NCI-H2171 treated with DMSO at 0.1 percent for 48 hours (cell line): Measurements from ENCODE around the gene PHLDA1.

ENCODE experiments used
- DNase-seq: peaks from one replicate; lab custom pipeline; 2025; lab: John Stamatoyannopoulos, UW

PHLDA1 gene

GRCh38 chr12:76037130-76038103 is 5.8 kb upstream of the PHLDA1 start:
- peak; percentile 91 for DNase-seq

GRCh38 chr12:76035045-76035444 is 3.5 kb upstream of the PHLDA1 start:
- no peak for DNase-seq

DNA sequence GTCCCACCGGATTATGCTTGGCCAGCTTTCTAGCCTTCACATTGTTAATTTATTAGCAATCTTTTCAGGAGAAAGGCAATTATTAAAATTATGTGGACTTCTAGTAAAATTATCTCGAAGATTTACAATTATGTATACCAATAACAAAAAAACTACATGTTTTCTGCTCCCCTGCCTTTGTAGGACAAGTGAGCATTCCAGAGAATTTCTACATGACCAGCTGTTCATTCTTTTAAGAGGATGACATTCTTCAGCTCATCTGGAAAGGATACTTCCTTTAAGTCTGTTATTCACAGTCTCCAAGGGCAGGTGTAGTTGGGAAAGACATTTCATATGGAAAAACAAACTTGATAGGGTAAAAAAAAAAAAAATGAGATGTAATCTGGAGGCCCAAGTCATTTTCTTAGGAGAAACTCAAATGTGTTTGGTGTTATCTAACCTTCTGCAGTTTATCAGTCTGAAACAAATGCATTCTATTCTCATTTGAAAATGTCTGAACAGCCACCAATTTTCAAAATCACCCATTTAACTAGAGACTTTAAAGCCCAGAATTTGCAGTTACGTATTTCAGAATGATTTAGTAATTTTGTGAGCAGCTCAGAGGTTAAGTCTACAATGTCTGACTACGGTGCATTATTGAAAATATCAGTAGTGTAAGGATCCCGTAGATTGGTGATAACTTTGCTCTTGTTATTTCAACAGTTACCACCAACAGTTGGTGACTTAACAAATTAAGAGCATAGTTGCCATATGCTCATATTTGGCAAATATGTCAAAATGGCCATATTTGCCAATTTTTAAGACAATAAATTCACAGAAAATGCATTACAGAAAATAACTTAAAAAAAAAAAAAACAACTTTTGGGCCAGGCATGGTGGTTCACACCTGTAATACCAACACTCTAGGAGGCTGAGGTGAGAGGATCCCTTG is 1.8 kb upstream of the PHLDA1 start:
- DNase-seq = no peak

DNA sequence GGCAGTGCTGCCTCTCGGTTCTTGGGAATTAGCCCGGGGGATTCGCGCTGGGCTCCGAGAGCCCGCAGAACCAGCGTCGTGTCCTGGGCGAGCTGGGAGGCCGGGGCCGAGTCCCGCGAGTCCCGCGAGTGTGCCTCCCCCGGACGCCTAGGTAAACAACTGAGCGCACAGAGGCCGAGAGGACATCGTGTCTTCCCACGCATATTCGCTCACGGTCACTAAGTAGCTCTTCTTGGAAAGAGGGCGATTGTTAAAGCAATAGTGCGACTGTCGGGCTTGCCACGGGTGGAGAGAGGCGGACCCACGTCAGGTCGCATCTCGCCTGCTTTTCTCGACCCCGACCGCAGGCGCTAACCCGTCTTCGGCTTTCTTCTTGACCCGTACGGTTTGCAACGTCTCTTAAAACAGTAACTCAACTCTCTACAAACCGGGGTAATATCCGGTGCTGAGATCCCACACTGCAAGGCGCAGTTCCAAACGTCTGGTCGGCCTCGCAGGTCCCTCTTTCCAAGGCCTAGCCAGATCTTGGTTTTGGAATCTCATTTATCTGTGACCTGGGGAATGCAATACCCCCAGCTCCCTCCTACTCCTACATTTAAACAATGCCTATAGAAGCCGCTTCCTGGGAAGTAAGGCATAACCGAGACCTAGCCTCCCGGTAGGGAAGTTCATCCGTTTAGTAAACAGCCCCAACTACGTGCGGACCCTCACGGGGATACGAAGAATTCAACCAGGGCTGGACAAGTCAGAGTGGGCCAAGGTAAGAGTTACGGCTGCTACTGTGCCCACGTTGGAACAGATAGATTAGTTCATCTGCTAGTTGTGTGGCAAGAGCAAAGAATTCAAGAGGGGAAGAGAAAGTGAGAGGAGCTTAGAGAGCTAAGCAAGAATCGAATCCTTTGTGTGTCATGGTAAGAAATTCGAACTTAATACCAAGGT is 736 bp upstream of the PHLDA1 start:
- DNase-seq = no peak

- DNase-seq = no peak
Observed at GRCh38 chr12:76031081-76031413, 529 bp downstream of the PHLDA1 start.

GRCh38 chr12:76030341-76031080 is 1.1 kb downstream of the PHLDA1 start:
- DNase-seq = peak; percentile 40

- DNase-seq = peak; percentile 54
Observed at GRCh38 chr12:76029982-76030340, 1.6 kb downstream of the PHLDA1 start.

DNA sequence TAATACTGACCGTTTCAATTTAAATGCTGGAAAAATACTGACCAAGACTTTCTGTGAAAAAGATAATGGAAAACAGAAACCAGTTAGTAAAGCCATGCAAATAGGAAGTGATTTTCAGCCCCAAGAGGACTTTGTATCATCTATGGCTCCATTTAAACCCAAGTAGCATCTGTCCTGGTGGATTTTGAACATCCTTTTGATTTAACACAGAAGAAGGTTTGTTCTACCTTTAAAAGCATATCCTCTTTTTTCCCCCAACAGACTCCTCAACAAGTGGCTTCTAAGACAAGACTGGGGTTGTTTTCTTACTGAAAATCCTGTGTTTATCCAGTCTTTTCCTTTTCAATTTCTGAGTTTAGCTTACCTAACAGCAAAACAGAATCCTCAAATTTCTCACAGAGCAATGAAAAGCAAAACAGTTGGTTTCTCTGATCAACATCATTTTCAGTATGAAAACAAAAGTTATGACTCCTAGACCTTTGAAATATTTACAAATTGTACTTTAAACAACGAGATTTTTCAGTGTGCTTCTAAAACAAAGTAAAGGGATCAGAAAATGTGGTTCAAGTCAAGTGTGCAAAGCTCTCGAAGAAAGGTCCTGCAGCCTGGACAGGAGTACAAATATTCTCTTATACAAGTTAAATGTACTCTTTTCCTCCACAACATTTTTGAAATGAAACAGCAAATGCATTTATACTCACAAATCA is 2.9 kb downstream of the PHLDA1 start:
- DNase-seq = no peak

DNA sequence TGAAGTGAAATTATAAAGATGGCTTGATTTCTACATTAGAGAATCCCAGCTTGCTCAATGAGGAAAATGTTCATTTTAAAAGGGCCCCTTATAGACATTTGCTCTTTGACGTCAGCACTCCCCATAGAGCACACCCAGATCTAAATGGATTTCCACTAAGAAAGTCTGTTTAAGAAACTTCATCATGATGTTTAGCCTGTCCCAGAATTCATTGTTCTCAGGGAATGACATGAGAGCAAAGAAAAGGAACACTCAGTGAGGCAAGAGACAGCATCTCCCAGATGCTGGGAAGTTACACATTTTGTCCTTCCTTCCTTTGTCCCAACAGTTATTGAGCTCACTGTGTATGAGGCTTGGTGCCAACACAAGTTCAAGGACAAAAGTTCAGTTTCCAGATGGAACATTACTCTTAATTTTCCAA is 4.9 kb downstream of the PHLDA1 start:
- no peak for DNase-seq

DNA sequence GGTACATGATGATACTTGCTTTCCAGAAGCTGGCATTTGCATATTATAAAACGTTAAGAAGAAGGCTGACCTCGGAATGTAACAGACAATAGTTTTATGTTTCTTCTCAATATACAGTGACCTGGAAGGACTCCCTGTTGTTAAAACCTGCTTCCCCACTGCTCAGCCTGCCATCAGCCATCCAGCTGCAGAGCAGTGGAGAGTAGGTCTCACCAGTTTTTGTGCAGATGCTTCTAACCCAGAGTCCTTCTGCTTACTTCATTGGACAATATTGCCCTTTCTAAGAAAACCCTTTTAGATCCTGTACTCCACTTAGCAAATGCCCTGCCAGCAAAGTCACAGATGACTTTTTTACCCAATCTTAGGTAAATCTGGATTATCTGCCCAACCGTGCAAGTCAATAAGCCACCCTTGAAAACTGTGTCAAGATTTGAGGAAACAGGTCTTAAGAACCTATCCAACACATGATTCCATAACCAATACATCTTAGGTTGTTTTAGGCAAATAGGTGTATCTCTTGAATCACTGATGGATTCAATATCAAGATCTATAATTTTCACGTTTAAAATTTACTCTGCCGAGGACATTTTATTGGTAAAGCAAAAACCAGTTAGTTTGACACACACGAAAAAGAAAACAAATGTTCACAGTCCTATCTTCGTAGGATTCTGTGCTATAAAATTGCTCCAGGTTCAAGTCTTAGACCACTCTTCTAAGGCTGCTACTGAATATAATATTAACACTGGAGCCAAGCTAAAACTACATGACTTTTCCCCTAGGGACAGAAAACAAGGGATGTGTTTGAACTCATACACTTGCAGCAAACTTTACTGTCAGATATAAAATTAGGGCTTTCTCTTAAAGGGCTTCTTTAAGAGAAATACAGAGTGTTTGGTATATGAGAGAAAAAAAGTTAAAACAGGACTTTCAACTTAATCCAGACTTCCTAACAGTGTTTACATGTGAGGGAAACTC is 5.7 kb downstream of the PHLDA1 start:
- peak; percentile 44 for DNase-seq

DNA sequence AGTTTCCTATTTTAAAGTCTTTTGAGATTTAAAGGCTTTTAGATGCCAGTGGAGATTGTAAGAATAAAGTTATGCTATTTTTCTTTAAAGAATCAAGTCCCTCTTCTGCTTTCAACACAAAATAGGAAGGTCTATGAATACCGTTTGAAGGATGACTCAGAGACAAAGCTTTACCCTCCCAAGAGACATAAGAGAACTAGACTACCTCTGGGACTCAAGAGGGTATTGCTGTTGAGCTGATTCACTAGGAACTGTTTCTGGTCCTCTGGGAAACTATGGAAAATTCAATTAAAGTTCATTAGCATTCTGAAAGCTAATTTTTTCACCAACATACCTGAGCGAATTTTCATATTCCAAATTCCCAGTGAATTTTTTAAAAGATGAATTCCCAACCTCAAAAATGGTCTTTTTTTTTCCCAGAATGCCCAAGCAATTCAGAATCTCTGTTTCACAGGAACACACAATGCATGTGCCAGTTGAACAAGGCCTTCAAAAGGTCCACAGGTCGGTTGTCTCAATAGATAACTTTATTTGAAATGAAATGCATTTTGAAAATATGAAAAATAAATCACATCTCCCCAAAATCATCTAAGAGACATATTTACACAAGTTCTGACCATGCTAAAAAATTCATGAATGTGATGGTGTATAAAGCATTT is 6.5 kb downstream of the PHLDA1 start:
- DNase-seq = peak; percentile 66

- peak; percentile 55 for DNase-seq
Observed at GRCh38 chr12:76024102-76024781, 7.3 kb downstream of the PHLDA1 start.

- DNase-seq = no peak
Observed at GRCh38 chr12:76023069-76023690, 8.4 kb downstream of the PHLDA1 start.

- DNase-seq = no peak
Observed at GRCh38 chr12:76022506-76022905, 9.1 kb downstream of the PHLDA1 start.

DNA sequence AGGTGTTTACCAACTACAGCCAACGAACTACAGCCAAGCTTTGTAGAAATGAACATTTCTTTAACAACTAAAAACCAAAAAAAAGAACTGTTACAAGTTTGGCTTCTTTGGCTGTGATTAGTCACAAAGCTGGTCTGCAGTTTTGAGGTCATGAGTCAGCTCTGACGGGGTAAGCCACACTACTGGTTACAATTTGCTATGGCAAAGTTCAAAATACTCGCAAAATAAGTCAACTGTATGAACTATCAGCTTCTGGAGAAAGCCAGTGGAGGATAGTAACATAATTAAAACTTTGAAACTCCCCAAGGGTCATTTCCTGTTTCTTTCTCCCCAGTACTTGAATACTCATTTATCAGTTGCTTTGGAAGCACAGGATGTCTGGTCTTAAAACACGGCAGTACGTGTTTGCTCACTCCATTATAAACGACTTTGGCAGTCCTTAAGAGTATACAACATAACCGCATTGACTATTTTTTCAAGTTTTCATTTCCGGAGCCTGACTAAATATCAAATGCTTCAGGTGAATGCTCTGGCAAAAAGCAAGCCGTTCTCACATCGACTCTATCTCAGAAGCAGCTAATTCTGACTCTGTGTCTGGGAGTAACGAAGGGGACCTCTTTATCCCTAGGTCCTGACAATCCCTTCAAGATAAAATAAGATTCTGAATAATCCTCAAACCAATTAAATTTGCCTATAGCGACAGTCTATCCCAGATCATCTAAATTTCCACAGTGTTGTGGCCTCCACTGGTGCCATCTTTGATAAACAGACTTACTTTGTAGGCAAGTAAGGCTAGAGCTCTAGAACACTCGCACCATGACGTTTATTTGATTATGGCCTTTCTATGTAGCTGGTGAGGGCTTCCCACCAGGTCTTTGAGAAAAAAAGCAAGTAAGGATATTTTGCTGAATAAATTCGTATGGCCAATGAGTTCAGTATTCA is 10.6 kb downstream of the PHLDA1 start:
- no peak for DNase-seq

DNA sequence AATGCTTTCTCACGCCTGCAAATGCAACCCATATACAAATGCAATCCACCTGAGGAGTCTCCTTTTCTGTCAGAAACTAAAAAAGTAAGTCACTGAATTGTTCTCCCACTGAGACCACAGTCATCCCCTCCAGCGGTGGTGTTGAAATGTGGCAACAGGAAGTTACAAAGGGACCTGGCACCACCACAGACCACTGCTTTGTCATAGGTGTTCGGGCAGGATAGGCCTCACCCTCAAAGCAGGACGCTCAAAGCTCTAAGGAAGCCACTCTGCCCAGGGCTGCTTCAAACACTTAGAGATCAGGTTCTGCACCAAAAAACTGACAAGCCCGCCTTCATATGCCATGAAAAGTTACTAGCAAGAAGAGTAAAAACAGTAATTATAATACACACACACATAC is 11.3 kb downstream of the PHLDA1 start:
- DNase-seq = no peak
